Lower leg skin (tissue), 3 donors: ENCODE measurements around the gene NEDD4L.

Experiments
- CTCF ChIP-seq, 3 donors: fragments of 450-650 bp; IDR thresholded peaks; one replicate each; pipeline ENCODE4 v1.5.1; 2016; ENCODE audit warnings: antibody characterized with exemption in 3 of 3, mild to moderate bottlenecking in 3 of 3, moderate library complexity in 2 of 3
- POLR2A ChIP-seq, 2 donors: fragments of 450-650 bp; IDR thresholded peaks; one replicate each; pipeline ENCODE4 v1.6.1; 2016 to 2017; ENCODE audit warnings: antibody characterized with exemption in 2 of 2, mild to moderate bottlenecking in 1 of 2, moderate library complexity in 1 of 2

GRCh38 chr18:58390399-58390798, 346.4 kb downstream of the NEDD4L start:
- TF ChIP-seq CTCF (IDR thresholded peaks at IDR 0.05) (no peak), POLR2A (IDR thresholded peaks at IDR 0.05) (no peak)
